ENCODE measurements around the gene SLPI.
A peak's percentile ranks its signal among the peaks of the same experiment; 100 is the strongest.

Gene SLPI

GRCh38 chr20:45246109-45246508, 8.3 kb downstream of the SLPI start:
- TF ChIP-seq CTCF (IDR thresholded peaks at IDR 0.05; ENCODE audit: low read depth, low read length, missing control alignments), result no peak
- no peak overlapping the region for H3K4me3 ChIP-seq (ENCODE audit: low read depth, low read length)
- no peak for DNase-seq (ENCODE audit: low read depth)

- no peak for TF ChIP-seq CTCF (IDR thresholded peaks at IDR 0.05; ENCODE audit: low read depth, low read length, missing control alignments)
- H3K4me3 ChIP-seq (ENCODE audit: low read depth, low read length), result no peak overlapping the region
- DNase-seq (ENCODE audit: low read depth), result no peak
Observed at GRCh38 chr20:45238139-45238538, 16.2 kb downstream of the SLPI start.

GRCh38 chr20:45235995-45236394, 18.4 kb downstream of the SLPI start:
- no peak overlapping the region for H3K4me3 ChIP-seq (ENCODE audit: low read depth, low read length)
- no peak for DNase-seq (ENCODE audit: low read depth)
- TF ChIP-seq CTCF (IDR thresholded peaks at IDR 0.05; ENCODE audit: low read depth, low read length, missing control alignments), result peak; percentile 76

GRCh38 chr20:45230631-45231030, 23.7 kb downstream of the SLPI start:
- DNase-seq (ENCODE audit: low read depth), result no peak
- H3K4me3 ChIP-seq (ENCODE audit: low read depth, low read length), result no peak overlapping the region
- no peak for TF ChIP-seq CTCF (IDR thresholded peaks at IDR 0.05; ENCODE audit: low read depth, low read length, missing control alignments)

GRCh38 chr20:45229264-45230056, 24.9 kb downstream of the SLPI start:
- no peak overlapping the region for H3K4me3 ChIP-seq (ENCODE audit: low read depth, low read length)
- DNase-seq (ENCODE audit: low read depth), result peak; percentile 3
- TF ChIP-seq CTCF (IDR thresholded peaks at IDR 0.05; ENCODE audit: low read depth, low read length, missing control alignments), result peak; percentile 69

- H3K4me3 ChIP-seq (ENCODE audit: low read depth, low read length), result no peak overlapping the region
- no peak for DNase-seq (ENCODE audit: low read depth)
- TF ChIP-seq CTCF (IDR thresholded peaks at IDR 0.05; ENCODE audit: low read depth, low read length, missing control alignments), result no peak
Observed at GRCh38 chr20:45226287-45226686, 28.1 kb downstream of the SLPI start.

GRCh38 chr20:45223136-45223535, 31.2 kb downstream of the SLPI start:
- H3K4me3 ChIP-seq (ENCODE audit: low read depth, low read length), result no peak overlapping the region
- no peak for DNase-seq (ENCODE audit: low read depth)
- TF ChIP-seq CTCF (IDR thresholded peaks at IDR 0.05; ENCODE audit: low read depth, low read length, missing control alignments), result no peak

Data from GM12864 (cell line).